GM19240 (cell line): Measurements from ENCODE around the gene IMMP2L.
"Not testable (repeated sequence)": the region's sequence is repeated elsewhere in the genome, so short reads cannot be mapped to it uniquely, and the experiment has no call there.

Source experiments
- DNase-seq: peaks from one replicate; pipeline ENCODE4 v3.0.0; 2011; ENCODE audit warnings: low spot score; ENCODE audit not compliant: insufficient read length

Gene IMMP2L

GRCh38 chr7:111081546-111082267, 480.6 kb downstream of the IMMP2L start:
- DNase-seq: no peak

DNA sequence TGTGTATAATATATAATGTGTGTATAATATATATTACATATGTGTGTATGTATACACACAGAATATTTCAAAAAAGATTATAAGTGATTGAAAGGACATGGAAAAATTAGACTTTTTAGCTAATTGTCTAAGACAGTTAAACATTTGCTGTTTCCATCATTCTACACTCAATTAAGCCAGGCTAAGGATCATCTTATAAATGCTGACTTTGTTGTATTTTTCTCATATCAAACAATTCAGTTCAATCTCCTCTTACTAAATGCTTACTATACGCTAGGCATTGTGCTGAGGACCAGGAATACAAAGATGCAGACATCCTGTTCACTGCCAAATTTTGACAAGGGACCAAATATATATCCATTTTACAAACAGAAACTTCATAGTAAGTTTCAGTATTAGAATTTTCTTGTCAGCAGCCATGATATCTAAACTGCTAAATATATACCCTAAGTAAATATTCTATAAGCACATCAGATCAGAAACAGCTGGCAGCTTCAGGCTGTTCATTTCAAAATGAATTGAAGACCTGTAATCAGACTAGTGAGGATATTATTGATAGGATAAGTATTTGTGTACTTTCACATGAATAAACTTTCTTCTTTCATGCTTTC, 481.7 kb downstream of the IMMP2L start:
- no peak for DNase-seq

- no peak for DNase-seq
Observed at GRCh38 chr7:111077001-111077400, 485.3 kb downstream of the IMMP2L start.

DNA sequence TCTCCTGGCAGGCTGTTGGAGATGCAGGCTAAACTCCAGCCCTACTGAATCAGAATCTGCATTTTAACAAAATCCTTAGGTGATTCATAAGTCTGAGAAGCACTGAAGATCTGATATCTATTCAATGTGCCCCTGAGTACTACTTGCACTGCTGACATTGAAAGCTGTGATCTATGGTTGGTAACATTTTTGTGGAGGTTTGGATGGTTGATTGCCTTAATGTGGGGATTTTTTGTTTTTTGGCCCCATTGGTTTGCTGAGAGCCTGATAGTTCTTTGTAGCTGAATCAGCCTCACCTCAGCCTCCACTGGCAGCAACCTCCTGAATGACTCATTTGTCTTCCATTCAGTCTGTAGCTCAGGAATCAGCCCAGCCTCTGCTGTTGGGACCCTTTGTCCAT, 486.1 kb downstream of the IMMP2L start:
- no peak for DNase-seq

GRCh38 chr7:111075498-111075897, 486.8 kb downstream of the IMMP2L start:
- no peak for DNase-seq

- no peak for DNase-seq
Observed at GRCh38 chr7:111074748-111075146, 487.5 kb downstream of the IMMP2L start.

- no peak for DNase-seq
Observed at GRCh38 chr7:111074071-111074747, 488.1 kb downstream of the IMMP2L start.

DNA sequence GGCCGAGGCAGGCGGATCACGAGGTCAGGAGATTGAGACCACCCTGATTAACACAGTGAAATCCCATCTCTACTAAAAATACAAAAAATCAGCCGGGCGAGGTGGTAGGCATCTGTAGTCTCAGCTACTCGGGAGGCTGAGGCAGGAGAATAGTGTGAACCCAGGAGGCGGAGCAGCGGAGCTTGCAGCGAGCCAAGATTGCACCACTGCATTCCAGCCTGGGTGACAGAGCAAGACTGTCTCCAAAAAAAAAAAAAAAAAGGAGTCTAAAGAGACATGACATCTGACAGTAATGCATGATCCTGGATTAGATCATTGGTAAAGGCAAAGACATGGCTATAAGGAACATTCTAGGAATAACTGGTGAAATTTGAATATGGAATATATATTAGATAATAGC, 489.6 kb downstream of the IMMP2L start:
- DNase-seq: not testable (repeated sequence)

DNA sequence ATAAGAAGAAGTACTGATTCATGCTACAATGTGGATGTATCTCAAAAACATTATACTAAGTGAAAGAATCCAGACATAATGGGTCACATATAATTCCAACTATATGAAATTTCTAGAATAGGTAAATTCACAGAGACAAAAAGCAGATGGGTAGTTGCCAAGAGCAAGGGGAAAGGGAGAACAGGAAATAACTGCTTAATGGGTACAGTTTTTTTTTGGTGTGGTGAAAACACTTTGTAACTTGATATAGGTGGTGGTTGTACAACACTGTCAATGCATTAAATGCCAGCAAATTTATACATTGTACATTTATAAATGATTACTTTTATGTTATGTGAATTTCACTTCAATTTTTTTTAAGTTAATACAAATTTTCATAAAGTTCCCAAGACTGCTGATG, 490.7 kb downstream of the IMMP2L start:
- no peak for DNase-seq

GRCh38 chr7:111068618-111069017, 493.7 kb downstream of the IMMP2L start:
- no peak for DNase-seq

DNA sequence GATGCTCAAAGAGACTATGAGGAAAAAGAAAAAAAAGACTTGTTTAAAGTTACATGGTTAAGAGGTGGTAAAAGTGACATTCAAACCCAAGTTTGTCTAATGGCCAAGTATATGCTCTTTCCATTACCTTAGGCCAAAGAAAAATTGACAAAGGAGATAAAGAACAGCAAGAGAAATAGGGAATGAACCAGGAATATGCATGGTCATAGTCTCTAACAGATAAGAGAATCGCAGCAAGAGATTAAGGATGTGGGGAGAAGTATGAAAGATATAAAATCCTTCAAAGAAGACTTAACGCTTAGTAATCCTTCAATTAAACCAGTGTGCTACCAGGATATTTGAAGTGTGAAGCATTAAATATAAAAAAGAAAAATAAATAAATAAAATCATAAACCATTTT, 494.6 kb downstream of the IMMP2L start:
- DNase-seq: no peak

GRCh38 chr7:111067251-111067650, 495.0 kb downstream of the IMMP2L start:
- DNase-seq: no peak

DNA sequence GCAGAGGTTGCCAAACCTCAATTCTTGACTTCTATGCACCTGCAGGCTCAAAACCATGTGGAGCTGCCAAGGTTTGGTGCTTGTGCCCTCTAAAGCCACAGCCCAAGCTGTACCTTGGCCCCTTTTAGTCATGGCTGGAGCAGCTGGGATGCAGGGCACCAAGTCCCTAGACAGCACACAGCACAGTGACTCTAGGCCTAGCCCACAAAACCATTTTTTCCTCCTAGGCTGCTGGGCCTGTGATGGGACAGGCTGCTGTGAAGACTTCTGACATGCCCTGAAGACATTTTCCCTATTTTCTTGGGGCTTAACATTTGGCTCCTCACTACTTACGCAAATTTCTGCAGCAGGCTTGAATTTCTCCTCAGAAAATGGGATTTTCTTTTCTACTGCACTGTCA, 499.1 kb downstream of the IMMP2L start:
- no peak for DNase-seq

DNA sequence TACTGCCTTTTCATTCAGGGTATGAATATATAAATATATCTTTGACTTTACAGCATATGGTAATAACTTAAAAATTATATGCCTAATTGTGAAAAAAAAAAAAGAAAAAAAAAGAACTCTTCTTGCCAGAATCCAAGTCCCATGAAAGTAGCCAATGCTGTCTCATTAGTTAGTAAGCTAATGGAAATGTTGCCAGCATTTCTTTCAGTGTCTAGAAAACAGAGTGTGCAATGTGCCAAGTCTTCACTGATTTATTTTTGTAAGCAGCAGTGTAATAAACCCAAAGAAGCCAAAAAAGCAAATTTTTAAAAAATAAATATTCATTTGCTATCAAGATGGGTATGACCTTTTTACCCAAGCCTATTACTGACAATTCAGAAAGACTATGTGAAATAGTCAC, 502.5 kb downstream of the IMMP2L start:
- no peak for DNase-seq

DNA sequence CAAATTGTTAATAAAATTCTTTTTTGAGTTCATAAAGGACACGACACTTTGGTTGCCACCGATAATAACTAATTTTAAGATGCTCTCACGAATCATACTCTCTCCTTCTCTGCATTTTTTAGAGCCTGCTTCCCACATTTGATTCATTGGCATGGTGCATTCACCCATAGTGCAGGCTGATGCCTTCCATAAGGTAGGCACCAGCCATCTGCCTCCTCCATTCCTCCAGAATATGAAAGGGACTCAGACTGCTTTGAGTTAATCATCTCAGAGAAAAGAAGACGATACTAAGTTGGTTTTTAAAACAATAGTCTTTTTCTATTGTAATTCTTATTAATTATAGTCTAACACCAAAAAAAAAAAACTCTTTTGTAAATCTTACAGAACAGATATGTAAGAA, 505.2 kb downstream of the IMMP2L start:
- no peak for DNase-seq

GRCh38 chr7:111056371-111056770, 505.9 kb downstream of the IMMP2L start:
- DNase-seq: no peak

- no peak for DNase-seq
Observed at GRCh38 chr7:111053035-111053434, 509.3 kb downstream of the IMMP2L start.

- DNase-seq: no peak
Observed at GRCh38 chr7:111051832-111052231, 510.5 kb downstream of the IMMP2L start.

DNA sequence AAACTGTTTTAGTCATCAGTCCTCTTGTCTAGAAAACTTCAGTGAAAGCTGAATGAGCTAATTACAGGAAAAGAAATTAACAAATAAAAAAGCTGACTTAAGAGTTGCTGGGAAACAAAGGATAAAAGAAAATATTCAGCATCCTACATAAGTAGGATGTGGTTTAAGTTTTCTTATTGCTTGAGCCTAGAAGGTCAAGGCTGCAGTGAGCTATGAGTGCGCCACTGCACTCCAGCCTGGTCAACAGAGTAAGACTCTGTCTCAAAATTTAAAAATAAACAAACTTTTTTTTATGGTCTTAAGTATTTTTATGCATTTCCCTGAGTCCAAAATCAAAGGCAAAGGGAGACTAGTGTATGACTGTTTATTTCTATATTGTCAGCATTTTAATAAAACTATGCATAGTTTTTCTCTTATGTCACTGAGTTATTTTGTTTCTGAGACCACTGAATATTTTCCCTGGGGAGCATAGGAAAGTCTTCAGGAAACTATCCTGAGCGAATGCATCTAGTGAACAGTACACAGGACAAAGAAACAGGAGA, 511.3 kb downstream of the IMMP2L start:
- DNase-seq: no peak

GRCh38 chr7:111049971-111050680, 512.2 kb downstream of the IMMP2L start:
- DNase-seq: no peak

- DNase-seq: no peak
Observed at GRCh38 chr7:111047595-111047994, 514.7 kb downstream of the IMMP2L start.

DNA sequence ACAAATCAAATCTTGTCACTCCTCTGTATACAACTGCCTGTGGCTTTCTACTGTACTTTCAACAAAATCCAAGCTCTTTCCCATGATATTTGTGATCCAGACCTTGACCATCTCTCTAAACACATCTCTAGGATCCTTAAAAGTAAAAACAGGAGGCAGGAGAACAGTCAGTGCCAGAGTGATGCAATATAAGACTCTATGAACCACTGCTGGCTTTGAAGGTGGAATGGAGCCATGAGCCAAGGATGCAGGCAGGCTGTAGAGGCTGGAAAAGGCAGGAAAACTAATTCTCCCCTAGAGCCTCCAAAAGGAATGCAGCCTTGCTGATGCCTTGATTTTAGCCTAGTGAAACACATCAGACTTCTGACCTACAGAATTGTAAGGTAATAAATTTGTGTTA, 516.8 kb downstream of the IMMP2L start:
- DNase-seq: no peak
